Measurements from ENCODE around the gene KLHL3.

- TF ChIP-seq CTCF (conservative IDR thresholded peaks at IDR 0.05): no peak
- no peak for TF ChIP-seq EZH2 (IDR thresholded peaks at IDR 0.05; ENCODE audit: low read depth)
Measured at GRCh38 chr5:137669811-137670210, 66.1 kb downstream of the KLHL3 start.

Measured in PC-9 (cell line).